Keratinocyte (primary cell): ENCODE measurements around the gene DSTN.

Experiments used
- EZH2 ChIP-seq: IDR thresholded peaks from one replicate; pipeline ENCODE4 v1.6.1; 2012; ENCODE audit warnings: inconsistent platforms, mild to moderate bottlenecking, low read length, moderate library complexity
- TF ChIP-seq, protein P1 (sequence below), 3 experiments: IDR thresholded peaks in 1 of 3; conservative IDR thresholded peaks in 1 of 3; optimal IDR thresholded peaks in 1 of 3; 2 replicates in 2 of 3; 3 replicates in 1 of 3; pipeline versions ENCODE3 to v1.5.1; 2011; ENCODE audit warnings: low read length in 3 of 3, mild to moderate bottlenecking in 3 of 3, moderate library complexity in 2 of 3, control low read depth in 1 of 3, inconsistent platforms in 1 of 3; ENCODE audit not compliant: insufficient read depth in 2 of 3; ENCODE audit errors: extremely low read depth in 1 of 3

DNA sequence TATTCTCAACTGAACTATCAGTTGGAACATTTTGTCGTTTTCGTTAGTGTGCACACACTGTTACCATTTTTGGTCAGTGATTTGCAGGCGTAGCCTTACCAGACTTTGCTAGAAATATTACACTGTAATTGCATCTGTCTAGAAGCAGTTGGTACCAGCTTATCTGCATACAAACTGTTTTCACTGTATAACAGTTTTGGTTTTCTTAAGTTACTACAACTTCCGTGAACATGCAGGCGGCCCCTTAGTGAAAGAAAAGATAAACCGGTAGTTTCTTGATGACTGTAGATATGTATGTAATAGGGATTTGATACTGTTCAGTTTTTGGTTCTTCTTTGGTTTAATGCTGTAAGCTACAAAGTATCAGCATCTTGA lies 1.3 kb downstream of the DSTN start:
- TF ChIP-seq, protein P1, sequence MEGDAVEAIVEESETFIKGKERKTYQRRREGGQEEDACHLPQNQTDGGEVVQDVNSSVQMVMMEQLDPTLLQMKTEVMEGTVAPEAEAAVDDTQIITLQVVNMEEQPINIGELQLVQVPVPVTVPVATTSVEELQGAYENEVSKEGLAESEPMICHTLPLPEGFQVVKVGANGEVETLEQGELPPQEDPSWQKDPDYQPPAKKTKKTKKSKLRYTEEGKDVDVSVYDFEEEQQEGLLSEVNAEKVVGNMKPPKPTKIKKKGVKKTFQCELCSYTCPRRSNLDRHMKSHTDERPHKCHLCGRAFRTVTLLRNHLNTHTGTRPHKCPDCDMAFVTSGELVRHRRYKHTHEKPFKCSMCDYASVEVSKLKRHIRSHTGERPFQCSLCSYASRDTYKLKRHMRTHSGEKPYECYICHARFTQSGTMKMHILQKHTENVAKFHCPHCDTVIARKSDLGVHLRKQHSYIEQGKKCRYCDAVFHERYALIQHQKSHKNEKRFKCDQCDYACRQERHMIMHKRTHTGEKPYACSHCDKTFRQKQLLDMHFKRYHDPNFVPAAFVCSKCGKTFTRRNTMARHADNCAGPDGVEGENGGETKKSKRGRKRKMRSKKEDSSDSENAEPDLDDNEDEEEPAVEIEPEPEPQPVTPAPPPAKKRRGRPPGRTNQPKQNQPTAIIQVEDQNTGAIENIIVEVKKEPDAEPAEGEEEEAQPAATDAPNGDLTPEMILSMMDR (optimal IDR thresholded peaks at IDR 0.05 in 1 of 3, IDR thresholded peaks at IDR 0.05 in 1 of 3, conservative IDR thresholded peaks at IDR 0.05 in 1 of 3; ENCODE audit: extremely low read depth in 1 of 3, insufficient read depth in 2 of 3, low read length in 3 of 3) = no peak
- no peak for TF ChIP-seq EZH2
